ENCODE measurements around the gene DTYMK. TPM values are rescaled to one million over a fixed set of nuclear protein-coding genes. Genes with fewer than 3 reads are reported as not detected.
A peak's percentile ranks its signal among the peaks of the same experiment; 100 is the strongest.

DTYMK gene
- total RNA-seq, 6 donors from 2014 or later = 10.2 to 43.0 (median 19.6) TPM

DNA sequence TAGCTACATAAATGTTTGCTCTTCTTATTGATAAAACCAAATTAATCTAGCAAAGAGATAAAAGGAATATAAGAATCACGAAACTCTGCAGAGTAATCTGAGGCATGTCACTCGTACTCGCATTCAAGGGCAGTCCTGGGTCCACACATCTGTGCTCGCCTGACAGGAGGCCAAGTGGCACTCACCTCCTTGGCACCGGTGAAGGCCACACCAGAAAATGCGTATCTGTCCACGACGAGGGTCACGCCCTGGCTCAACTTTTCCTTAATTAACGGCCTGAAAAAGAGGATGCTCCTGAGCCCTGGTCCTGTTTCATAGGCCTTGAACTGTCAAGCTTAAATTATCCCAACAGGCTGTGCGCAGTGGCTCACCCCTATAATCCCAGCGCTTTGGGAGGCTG is 6.6 kb downstream of the DTYMK start:
- TF ChIP-seq EP300 (IDR thresholded peaks at IDR 0.05) = no peak
- TF ChIP-seq, protein P1, sequence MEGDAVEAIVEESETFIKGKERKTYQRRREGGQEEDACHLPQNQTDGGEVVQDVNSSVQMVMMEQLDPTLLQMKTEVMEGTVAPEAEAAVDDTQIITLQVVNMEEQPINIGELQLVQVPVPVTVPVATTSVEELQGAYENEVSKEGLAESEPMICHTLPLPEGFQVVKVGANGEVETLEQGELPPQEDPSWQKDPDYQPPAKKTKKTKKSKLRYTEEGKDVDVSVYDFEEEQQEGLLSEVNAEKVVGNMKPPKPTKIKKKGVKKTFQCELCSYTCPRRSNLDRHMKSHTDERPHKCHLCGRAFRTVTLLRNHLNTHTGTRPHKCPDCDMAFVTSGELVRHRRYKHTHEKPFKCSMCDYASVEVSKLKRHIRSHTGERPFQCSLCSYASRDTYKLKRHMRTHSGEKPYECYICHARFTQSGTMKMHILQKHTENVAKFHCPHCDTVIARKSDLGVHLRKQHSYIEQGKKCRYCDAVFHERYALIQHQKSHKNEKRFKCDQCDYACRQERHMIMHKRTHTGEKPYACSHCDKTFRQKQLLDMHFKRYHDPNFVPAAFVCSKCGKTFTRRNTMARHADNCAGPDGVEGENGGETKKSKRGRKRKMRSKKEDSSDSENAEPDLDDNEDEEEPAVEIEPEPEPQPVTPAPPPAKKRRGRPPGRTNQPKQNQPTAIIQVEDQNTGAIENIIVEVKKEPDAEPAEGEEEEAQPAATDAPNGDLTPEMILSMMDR (IDR thresholded peaks at IDR 0.05) = no peak
- TF ChIP-seq POLR2A (IDR thresholded peaks at IDR 0.05) = no peak
- TF ChIP-seq POLR2AphosphoS5 (IDR thresholded peaks at IDR 0.05) = no peak
- H3K4me3 ChIP-seq = no peak overlapping the region
- H3K27me3 ChIP-seq = no peaks in the 10 kb centered on the region
- H3K4me1 ChIP-seq = no peaks in the 10 kb centered on the region
- DNase-seq = no peak
- peaks cover 6 to 74% (median 34%) of the 10 kb centered on the region in 4 donors for H3K36me3 ChIP-seq
- no peak overlapping the region for H3K27ac ChIP-seq
- no peaks in the 10 kb centered on the region for H3K9me3 ChIP-seq
- 94% methylated on average over 12 of the region's 12 CpGs for WGBS, 2 donors
- no peak for ATAC-seq (ENCODE audit: low FRiP score in 2 of 2)

DNA sequence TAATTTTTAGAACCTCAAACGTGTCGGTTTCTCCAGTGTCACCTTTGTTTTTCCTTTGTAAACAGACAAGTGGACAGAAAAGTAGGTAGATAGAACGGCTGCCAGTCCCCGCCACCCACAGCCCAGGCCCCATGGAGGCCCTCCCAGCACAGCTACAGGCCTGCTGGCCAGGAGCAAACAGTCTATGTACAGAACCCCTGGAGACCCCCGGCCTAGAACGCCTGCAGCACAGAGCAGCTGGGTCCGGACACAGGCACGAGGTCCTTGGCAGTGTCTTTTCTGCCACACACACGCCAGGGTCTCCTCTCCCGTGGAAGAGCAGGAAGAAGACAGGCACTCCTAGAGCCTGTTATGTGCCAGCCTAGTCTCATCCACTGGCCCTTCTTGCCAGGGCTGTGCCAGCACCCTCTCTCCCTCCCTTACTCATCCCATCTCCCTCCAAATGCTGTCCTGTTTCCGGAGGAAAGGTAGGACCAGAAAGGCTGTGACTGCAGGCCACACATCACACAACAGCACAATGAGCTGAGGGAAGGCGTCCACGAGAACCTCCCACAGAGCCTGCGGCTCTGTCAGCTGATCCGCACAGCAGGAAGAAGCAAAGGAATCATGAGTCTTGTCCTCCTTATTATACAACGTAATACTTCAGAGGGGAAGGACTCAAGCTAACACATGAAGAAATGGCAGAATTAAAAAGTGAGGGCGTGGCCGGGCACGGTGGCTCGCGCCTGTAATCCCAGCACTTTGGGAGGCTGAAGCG is 7.7 kb downstream of the DTYMK start:
- no peak overlapping the region for H3K27ac ChIP-seq
- H3K36me3 ChIP-seq = peaks cover 6 to 74% (median 33%) of the 10 kb centered on the region in 4 donors
- H3K4me1 ChIP-seq = no peaks in the 10 kb centered on the region
- no peak overlapping the region for H3K4me3 ChIP-seq
- 91 to 92% methylated on average over 22 of the region's 22 CpGs for WGBS, 2 donors
- DNase-seq (no peak), ATAC-seq (ENCODE audit: low FRiP score in 2 of 2) (no peak)
- no peaks in the 10 kb centered on the region for H3K9me3 ChIP-seq
- no peaks in the 10 kb centered on the region for H3K27me3 ChIP-seq
- no peak for TF ChIP-seq EP300 (IDR thresholded peaks at IDR 0.05)
- no peak for TF ChIP-seq POLR2A (IDR thresholded peaks at IDR 0.05)
- no peak for TF ChIP-seq POLR2AphosphoS5 (IDR thresholded peaks at IDR 0.05)
- TF ChIP-seq, protein P1 (IDR thresholded peaks at IDR 0.05) = no peak

DNA sequence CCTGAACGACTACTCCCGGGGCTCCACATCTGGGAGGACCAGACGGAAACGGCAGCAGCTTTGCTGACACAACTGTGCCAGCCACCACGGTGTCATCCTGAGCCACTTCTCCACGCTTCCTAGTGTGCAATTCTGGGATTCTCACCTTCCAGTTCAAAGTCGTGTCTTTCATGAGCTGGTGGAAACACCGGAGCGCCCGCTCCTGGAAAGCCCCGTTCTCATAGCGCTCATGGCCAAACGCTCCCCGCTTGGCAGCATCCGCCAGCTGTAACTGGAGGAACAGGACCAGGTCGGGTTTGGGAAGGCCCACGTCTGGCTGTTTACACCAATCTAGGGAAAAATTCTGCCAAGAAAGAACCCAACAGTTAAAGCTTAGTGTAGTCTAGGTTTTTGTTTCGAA is 8.3 kb downstream of the DTYMK start:
- Histone ChIP-seq H3K9me3 (no peaks in the 10 kb centered on the region), H3K27ac (no peak overlapping the region), H3K36me3 (peaks cover 6 to 75% (median 34%) of the 10 kb centered on the region in 4 donors), H3K27me3 (no peaks in the 10 kb centered on the region), H3K4me1 (no peaks in the 10 kb centered on the region), H3K4me3 (no peak overlapping the region)
- TF ChIP-seq EP300 (IDR thresholded peaks at IDR 0.05) (no peak), POLR2A (IDR thresholded peaks at IDR 0.05) (no peak), POLR2AphosphoS5 (IDR thresholded peaks at IDR 0.05) (no peak)
- TF ChIP-seq, protein P1 (IDR thresholded peaks at IDR 0.05) = no peak
- 94 to 95% methylated on average over 14 to 18 of the region's 18 CpGs for WGBS, 2 donors
- no peak for ATAC-seq (ENCODE audit: low FRiP score in 2 of 2)
- DNase-seq = no peak

DNA sequence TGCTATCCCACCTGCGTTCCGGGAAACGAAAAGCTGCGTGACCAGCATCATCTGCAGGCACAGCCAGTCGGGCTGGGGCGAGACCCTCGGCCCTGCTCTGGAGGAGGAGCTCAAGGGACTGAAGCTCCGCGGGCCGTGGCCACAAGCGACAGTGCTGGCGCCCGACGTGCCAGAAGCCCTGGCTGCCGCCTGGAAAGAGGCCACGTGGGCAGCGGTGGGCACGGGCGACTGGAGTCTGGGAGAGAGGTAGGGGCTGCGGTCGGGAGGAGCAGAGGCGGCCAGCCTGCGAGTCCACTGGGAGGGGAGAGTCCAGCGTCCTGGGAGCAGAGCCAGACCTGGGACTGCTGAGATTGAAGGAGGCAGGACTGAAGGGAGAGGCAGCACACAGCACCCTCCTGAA is 9.2 kb downstream of the DTYMK start:
- WGBS, 2 donors = 91 to 96% methylated on average over 17 to 24 of the region's 24 CpGs
- TF ChIP-seq, protein P1 (IDR thresholded peaks at IDR 0.05) = no peak
- TF ChIP-seq POLR2AphosphoS5 (IDR thresholded peaks at IDR 0.05) (no peak), EP300 (IDR thresholded peaks at IDR 0.05) (no peak), POLR2A (IDR thresholded peaks at IDR 0.05) (no peak)
- DNase-seq (peak in 1 of 2 donors; percentile 82), ATAC-seq (ENCODE audit: low FRiP score in 2 of 2) (no peak)
- Histone ChIP-seq H3K36me3 (peaks cover 6 to 74% (median 40%) of the 10 kb centered on the region in 4 donors), H3K27ac (no peak overlapping the region), H3K4me3 (no peak overlapping the region), H3K4me1 (no peaks in the 10 kb centered on the region), H3K9me3 (no peaks in the 10 kb centered on the region), H3K27me3 (no peaks in the 10 kb centered on the region)

DNA sequence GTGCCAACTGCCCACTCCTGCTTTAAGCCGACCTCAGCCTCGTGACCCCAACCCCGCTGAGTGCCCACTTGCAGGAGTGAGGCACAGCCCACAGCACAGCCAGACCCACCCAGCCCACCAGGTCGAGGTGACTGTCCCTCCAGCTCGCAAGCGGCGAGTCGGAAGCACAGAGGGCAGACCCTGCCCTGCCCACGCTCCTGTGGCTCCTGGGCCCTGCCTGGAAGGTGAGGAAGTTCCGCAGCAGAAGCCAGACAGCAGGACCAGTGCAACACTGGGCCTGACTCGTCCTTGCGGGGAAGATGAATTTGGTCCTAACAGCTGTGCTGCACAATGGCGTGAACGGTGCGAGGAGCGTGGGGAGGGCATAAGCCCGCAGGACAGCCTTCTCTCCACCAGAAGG is 9.9 kb downstream of the DTYMK start:
- ATAC-seq (ENCODE audit: low FRiP score in 2 of 2) = no peak
- peaks cover 6 to 74% (median 46%) of the 10 kb centered on the region in 4 donors for H3K36me3 ChIP-seq
- 93 to 95% methylated on average over 5 to 13 of the region's 17 CpGs for WGBS, 2 donors
- H3K27ac ChIP-seq = no peak overlapping the region
- no peaks in the 10 kb centered on the region for H3K9me3 ChIP-seq
- DNase-seq = peak in 1 of 2 donors; percentile 65
- no peak overlapping the region for H3K4me3 ChIP-seq
- TF ChIP-seq, protein P1 (IDR thresholded peaks at IDR 0.05) = no peak
- TF ChIP-seq POLR2AphosphoS5 (IDR thresholded peaks at IDR 0.05) = no peak
- TF ChIP-seq EP300 (IDR thresholded peaks at IDR 0.05) = no peak
- TF ChIP-seq POLR2A (IDR thresholded peaks at IDR 0.05) = no peak
- H3K4me1 ChIP-seq = no peaks in the 10 kb centered on the region
- H3K27me3 ChIP-seq = no peaks in the 10 kb centered on the region

Data from upper lobe of left lung (tissue), 6 donors.